DOHH2 (cell line): ENCODE data around the gene MYDGF.

Experiments
- H3F3A ChIP-seq: fragments of 200-600 bp; sonication (generic), shearing (Covaris generic); 2 replicates; pipeline ENCODE4 v1.6.0; 2016; ENCODE audit warnings: antibody characterized with exemption, mild to moderate bottlenecking; ENCODE audit not compliant: control insufficient read depth, insufficient read depth
- H3K27ac ChIP-seq: fragments of 200-600 bp; sonication (generic); 2 replicates; pipeline ENCODE4 v1.5.1; 2014; ENCODE audit warnings: low read depth, mild to moderate bottlenecking, low read length, moderate library complexity
- H3K27me3 ChIP-seq: fragments of 200-600 bp; sonication (generic); 2 replicates; pipeline ENCODE4 v1.6.1; 2014; ENCODE audit warnings: mild to moderate bottlenecking, low read length, mixed read lengths; ENCODE audit not compliant: control insufficient read depth
- H3K36me3 ChIP-seq: fragments of 200-600 bp; sonication (generic); 2 replicates; pipeline ENCODE4 v1.6.1; 2014; ENCODE audit warnings: mild to moderate bottlenecking, low read length, moderate library complexity, mixed read lengths; ENCODE audit not compliant: control insufficient read depth
- H3K4me1 ChIP-seq: fragments of 200-600 bp; sonication (generic); 2 replicates; pipeline ENCODE4 v1.6.1; 2014; ENCODE audit warnings: mild to moderate bottlenecking, low read length, mixed read lengths; ENCODE audit not compliant: control insufficient read depth
- H3K4me2 ChIP-seq: fragments of 200-600 bp; sonication (generic); 2 replicates; pipeline ENCODE4 v1.6.0; 2014; ENCODE audit warnings: mild to moderate bottlenecking, low read length, moderate library complexity
- H3K4me3 ChIP-seq: fragments of 200-600 bp; sonication (generic); 2 replicates; pipeline ENCODE4 v1.5.1; 2014; ENCODE audit warnings: mild to moderate bottlenecking, low read length, mixed read lengths
- H3K79me2 ChIP-seq: fragments of 200-600 bp; sonication (generic); 2 replicates; pipeline ENCODE4 v1.6.1; 2014; ENCODE audit warnings: mild to moderate bottlenecking, low read length, mixed read lengths; ENCODE audit not compliant: control insufficient read depth
- H3K9me2 ChIP-seq: fragments of 200-600 bp; sonication (generic); replicated peaks from 2 replicates; pipeline ENCODE4 v1.6.1; 2014; ENCODE audit warnings: mild to moderate bottlenecking, low read length, mixed read lengths; ENCODE audit not compliant: control insufficient read depth
- H3K9me3 ChIP-seq: fragments of 200-600 bp; sonication (generic); 2 replicates; pipeline ENCODE4 v1.6.1; 2014; ENCODE audit warnings: antibody characterized with exemption, low read length, mixed read lengths; ENCODE audit not compliant: control insufficient read depth, insufficient read depth
- H4K20me1 ChIP-seq: fragments of 200-600 bp; sonication (generic); 2 replicates; pipeline ENCODE4 v1.6.0; 2014; ENCODE audit warnings: low read depth, mild to moderate bottlenecking, antibody characterized with exemption, low read length, moderate library complexity; ENCODE audit not compliant: control insufficient read depth, insufficient read depth
- CTCF ChIP-seq: fragments of 200-600 bp; sonication (generic); IDR thresholded peaks from one replicate; pipeline ENCODE4 v1.5.1; 2014; ENCODE audit warnings: antibody characterized with exemption, mild to moderate bottlenecking, low read depth, low read length; ENCODE audit not compliant: poor library complexity, severe bottlenecking
- EZH2phosphoT487 ChIP-seq: fragments of 200-600 bp; sonication (generic); IDR thresholded peaks from 2 replicates; pipeline ENCODE4 v1.6.1; 2017; ENCODE audit warnings: borderline replicate concordance, mild to moderate bottlenecking, antibody characterized with exemption, low read length, moderate library complexity, mixed read lengths

MYDGF gene

GRCh38 chr19:4707322-4707721, 37.2 kb upstream of the MYDGF start:
- TF ChIP-seq EZH2phosphoT487 (no peak), CTCF (no peak)
- Histone ChIP-seq H3K27me3 (no peaks in the 10 kb centered on the region), H3K27ac (no peak overlapping the region)

GRCh38 chr19:4705413-4706131, 35.4 kb upstream of the MYDGF start:
- no peaks in the 10 kb centered on the region for H3F3A ChIP-seq
- no peaks in the 10 kb centered on the region for H3K79me2 ChIP-seq
- no peak overlapping the region for H3K4me3 ChIP-seq
- no peak overlapping the region for H3K27ac ChIP-seq
- no peak for TF ChIP-seq EZH2phosphoT487
- TF ChIP-seq CTCF: no peak
- no peaks in the 10 kb centered on the region for H3K9me3 ChIP-seq
- H3K9me2 ChIP-seq: no peaks in the 10 kb centered on the region
- H3K4me2 ChIP-seq: no peak overlapping the region
- H4K20me1 ChIP-seq: no peaks in the 10 kb centered on the region
- no peaks in the 10 kb centered on the region for H3K27me3 ChIP-seq
- H3K36me3 ChIP-seq: peaks cover 44% of the 10 kb centered on the region
- no peaks in the 10 kb centered on the region for H3K4me1 ChIP-seq

More at GRCh38 chr19:4707322-4707721, 37.2 kb upstream of the MYDGF start:
- Histone ChIP-seq H3K79me2 (no peaks in the 10 kb centered on the region; the same call in 1 of the 2 replicates), H3K4me1 (no peaks in the 10 kb centered on the region), H3K9me3 (no peaks in the 10 kb centered on the region), H3K9me2 (no peaks in the 10 kb centered on the region), H4K20me1 (no peaks in the 10 kb centered on the region), H3K4me3 (no peak overlapping the region), H3K4me2 (no peak overlapping the region), H3F3A (no peaks in the 10 kb centered on the region), H3K36me3 (peaks cover 40% of the 10 kb centered on the region)

GRCh38 chr19:4704317-4704673, 34.2 kb upstream of the MYDGF start:
- Histone ChIP-seq H3K4me1 (no peaks in the 10 kb centered on the region), H3K4me2 (no peak overlapping the region), H3K79me2 (no peaks in the 10 kb centered on the region), H3F3A (no peaks in the 10 kb centered on the region), H3K27ac (no peak overlapping the region), H3K27me3 (no peaks in the 10 kb centered on the region), H3K9me2 (no peaks in the 10 kb centered on the region), H3K9me3 (no peaks in the 10 kb centered on the region), H3K4me3 (no peak overlapping the region), H3K36me3 (peaks cover 46% of the 10 kb centered on the region), H4K20me1 (no peaks in the 10 kb centered on the region)
- TF ChIP-seq EZH2phosphoT487 (no peak), CTCF (no peak)
